HepG2 (cell line): Measurements from ENCODE around the gene ATE1. TPM values are rescaled to one million over a fixed set of nuclear protein-coding genes. Genes with fewer than 3 reads are reported as not detected.

Experiments
- KAT7 ChIP-seq: IDR thresholded peaks from 2 replicates; pipeline ENCODE4 v1.6.1; 2018; ENCODE audit warnings: borderline replicate concordance, missing compliant biosample characterization
- MIXL1 ChIP-seq: IDR thresholded peaks from 2 replicates; pipeline ENCODE4 v1.6.1; 2016
- MLLT10 ChIP-seq: sonication (generic); formaldehyde crosslinking; IDR thresholded peaks from 2 replicates; pipeline ENCODE4 v1.4.0; 2020; ENCODE audit warnings: missing genetic modification reagents
- PATZ1 ChIP-seq: sonication (generic); formaldehyde crosslinking; IDR thresholded peaks from 2 replicates; pipeline ENCODE4 v1.4.0; 2020; ENCODE audit warnings: missing genetic modification reagents
- TP53 ChIP-seq: sonication (generic); formaldehyde crosslinking; conservative IDR thresholded peaks from 2 replicates; pipeline ENCODE4 v1.4.0; 2020; ENCODE audit warnings: missing genetic modification reagents
- XBP1 ChIP-seq: sonication (generic); formaldehyde crosslinking; IDR thresholded peaks from 2 replicates; pipeline ENCODE4 v1.5.0; 2020; ENCODE audit warnings: missing genetic modification reagents
- YY1 ChIP-seq: IDR thresholded peaks from 2 replicates; pipeline ENCODE4 v1.6.1; 2011; ENCODE audit warnings: low read length, low read depth, moderate library complexity, mild to moderate bottlenecking; ENCODE audit not compliant: insufficient read depth, insufficient replicate concordance
- ZNF24 ChIP-seq: fragments of 450-650 bp; IDR thresholded peaks from 2 replicates; pipeline ENCODE4 v1.6.1; 2017; ENCODE audit warnings: antibody characterized with exemption, mild to moderate bottlenecking
- ZNF274 ChIP-seq: sonication (generic); formaldehyde crosslinking; IDR thresholded peaks from 2 replicates; pipeline ENCODE4 v1.5.1; 2020; ENCODE audit warnings: mild to moderate bottlenecking, missing genetic modification reagents
- ZNF362 ChIP-seq: sonication (generic); formaldehyde crosslinking; IDR thresholded peaks from 2 replicates; pipeline ENCODE4 v1.4.0; 2020; ENCODE audit warnings: missing genetic modification reagents, mild to moderate bottlenecking, borderline replicate concordance
- ZNF781 ChIP-seq: sonication (generic); formaldehyde crosslinking; IDR thresholded peaks from 2 replicates; pipeline ENCODE4 v1.5.1; 2020; ENCODE audit warnings: borderline replicate concordance, mild to moderate bottlenecking, missing genetic modification reagents; ENCODE audit errors: not compliant biosample characterization
- ZNF879 ChIP-seq: sonication (generic); formaldehyde crosslinking; IDR thresholded peaks from 2 replicates; pipeline ENCODE4 v1.8.1; 2023; ENCODE audit warnings: missing genetic modification reagents
- ZXDC ChIP-seq: sonication (generic); formaldehyde crosslinking; IDR thresholded peaks from 2 replicates; pipeline ENCODE4 v1.5.0; 2020; ENCODE audit warnings: mild to moderate bottlenecking, missing genetic modification reagents
- polyA plus RNA-seq, 8 experiments: library from polyadenylated mRNA; depleted of rRNA in 3 of 8; stranded (reverse) in 7 of 8; unstranded in 1 of 8; fragments of >200 nt; fragmentation: Illumina TruSeq in 4 of 8; extraction: Trizol in 4 of 8; gene quantifications; 2 replicates each; pipeline versions ENCODE4 v1.2.1 to v1.2.3, GENCODE V29; 2011 to 2016; ENCODE audit warnings: low read depth in 4 of 8, missing spikeins in 1 of 8, mixed read lengths in 1 of 8; ENCODE audit not compliant: insufficient read depth in 1 of 8
- total RNA-seq, 5 experiments: library from RNA; depleted of rRNA; stranded (reverse); fragments of >200 nt; fragmentation: Illumina TruSeq; extraction: Trizol; gene quantifications; 2 replicates each; pipeline ENCODE4 v1.2.3, GENCODE V29; 2016; ENCODE audit warnings: low read depth in 1 of 5
- TF ChIP-seq, protein P1 (sequence below): IDR thresholded peaks from 2 replicates; pipeline ENCODE4 v1.6.1; 2012; ENCODE audit warnings: low read depth, low read length, improper control_type of control experiment
- TF ChIP-seq, protein P2 (sequence below): sonication (generic); formaldehyde crosslinking; IDR thresholded peaks from 2 replicates; pipeline ENCODE4 v1.9.0; 2021; ENCODE audit warnings: missing genetic modification reagents, borderline replicate concordance

Gene ATE1
- total and polyA plus RNA-seq, 2 of the 13 experiments (the other 11 are each of a cell fraction or from before 2014, with no cell fraction given): 17.5 to 42.2 TPM

GRCh38 chr10:121927841-121928527, at the start of gene ATE1 (continued):
- TF ChIP-seq ZXDC (no peak), ZNF781 (CRISPR knock-in tag) (no peak), ZNF362 (CRISPR knock-in tag) (no peak; the same call in 1 of the 2 replicates), YY1 (peak; percentile 99), KAT7 (CRISPR knock-in tag) (peak; percentile 81), ZNF274 (no peak), MLLT10 (no peak), XBP1 (0 out of 2 replicates have a peak, but pooled peaks have one; percentile 17), MIXL1 (0 out of 2 replicates have a peak, but pooled peaks have one; percentile 38), TP53 (CRISPR knock-in tag) (no peak), ZNF879 (CRISPR knock-in tag) (no peak), ZNF24 (no peak), PATZ1 (CRISPR knock-in tag) (peak; percentile 27; the same call in 1 of the 2 replicates)
- TF ChIP-seq, protein P1, sequence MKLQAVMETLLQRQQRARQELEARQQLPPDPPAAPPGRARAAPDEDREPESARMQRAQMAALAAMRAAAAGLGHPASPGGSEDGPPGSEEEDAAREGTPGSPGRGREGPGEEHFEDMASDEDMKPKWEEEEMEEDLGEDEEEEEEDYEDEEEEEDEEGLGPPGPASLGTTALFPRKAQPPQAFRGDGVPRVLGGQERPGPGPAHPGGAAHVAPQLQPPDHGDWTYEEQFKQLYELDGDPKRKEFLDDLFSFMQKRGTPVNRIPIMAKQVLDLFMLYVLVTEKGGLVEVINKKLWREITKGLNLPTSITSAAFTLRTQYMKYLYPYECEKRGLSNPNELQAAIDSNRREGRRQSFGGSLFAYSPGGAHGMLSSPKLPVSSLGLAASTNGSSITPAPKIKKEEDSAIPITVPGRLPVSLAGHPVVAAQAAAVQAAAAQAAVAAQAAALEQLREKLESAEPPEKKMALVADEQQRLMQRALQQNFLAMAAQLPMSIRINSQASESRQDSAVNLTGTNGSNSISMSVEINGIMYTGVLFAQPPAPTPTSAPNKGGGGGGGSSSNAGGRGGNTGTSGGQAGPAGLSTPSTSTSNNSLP: no peak
- TF ChIP-seq, protein P2, sequence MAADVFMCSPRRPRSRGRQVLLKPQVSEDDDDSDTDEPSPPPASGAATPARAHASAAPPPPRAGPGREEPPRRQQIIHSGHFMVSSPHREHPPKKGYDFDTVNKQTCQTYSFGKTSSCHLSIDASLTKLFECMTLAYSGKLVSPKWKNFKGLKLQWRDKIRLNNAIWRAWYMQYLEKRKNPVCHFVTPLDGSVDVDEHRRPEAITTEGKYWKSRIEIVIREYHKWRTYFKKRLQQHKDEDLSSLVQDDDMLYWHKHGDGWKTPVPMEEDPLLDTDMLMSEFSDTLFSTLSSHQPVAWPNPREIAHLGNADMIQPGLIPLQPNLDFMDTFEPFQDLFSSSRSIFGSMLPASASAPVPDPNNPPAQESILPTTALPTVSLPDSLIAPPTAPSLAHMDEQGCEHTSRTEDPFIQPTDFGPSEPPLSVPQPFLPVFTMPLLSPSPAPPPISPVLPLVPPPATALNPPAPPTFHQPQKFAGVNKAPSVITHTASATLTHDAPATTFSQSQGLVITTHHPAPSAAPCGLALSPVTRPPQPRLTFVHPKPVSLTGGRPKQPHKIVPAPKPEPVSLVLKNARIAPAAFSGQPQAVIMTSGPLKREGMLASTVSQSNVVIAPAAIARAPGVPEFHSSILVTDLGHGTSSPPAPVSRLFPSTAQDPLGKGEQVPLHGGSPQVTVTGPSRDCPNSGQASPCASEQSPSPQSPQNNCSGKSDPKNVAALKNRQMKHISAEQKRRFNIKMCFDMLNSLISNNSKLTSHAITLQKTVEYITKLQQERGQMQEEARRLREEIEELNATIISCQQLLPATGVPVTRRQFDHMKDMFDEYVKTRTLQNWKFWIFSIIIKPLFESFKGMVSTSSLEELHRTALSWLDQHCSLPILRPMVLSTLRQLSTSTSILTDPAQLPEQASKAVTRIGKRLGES (CRISPR knock-in tag): 0 out of 2 replicates have a peak, but pooled peaks have one; percentile 17
